GM12878 (cell line): ENCODE data around the gene CBFA2T3.

Experiments used
- ASH2L ChIP-seq: fragments of 300-600, 200-600 bp; sonication (generic); IDR thresholded peaks from 2 replicates; pipeline ENCODE4 v1.6.1; 2017; ENCODE audit warnings: low read depth, mild to moderate bottlenecking, borderline replicate concordance
- CTCF ChIP-seq, 3 experiments: IDR thresholded peaks in 2 of 3; conservative IDR thresholded peaks in 1 of 3; 2 replicates each; pipeline ENCODE4 v1.5.1; 2011; ENCODE audit warnings: low read depth in 3 of 3, low read length in 3 of 3, mild to moderate bottlenecking in 3 of 3, control low read depth in 2 of 3, moderate library complexity in 2 of 3, inconsistent platforms in 1 of 3, mixed read lengths in 1 of 3; ENCODE audit not compliant: control insufficient read depth in 2 of 3, insufficient read depth in 1 of 3; ENCODE audit errors: extremely low read depth in 1 of 3
- EZH2 ChIP-seq: IDR thresholded peaks from 2 replicates; pipeline ENCODE4 v1.6.1; 2012; ENCODE audit warnings: low read depth, mild to moderate bottlenecking, control low read depth, inconsistent platforms, low read length, borderline replicate concordance; ENCODE audit not compliant: control insufficient read depth
- FOXM1 ChIP-seq: IDR thresholded peaks from 2 replicates; pipeline ENCODE4 v1.6.1; 2012; ENCODE audit warnings: low read depth, mild to moderate bottlenecking, inconsistent platforms, low read length, moderate library complexity
- GABPA ChIP-seq: IDR thresholded peaks from 2 replicates; pipeline ENCODE4 v1.6.1; 2014; ENCODE audit warnings: antibody characterized with exemption, low read depth, mild to moderate bottlenecking, inconsistent platforms
- KAT2A ChIP-seq: conservative IDR thresholded peaks from 2 replicates; pipeline ENCODE4 v1.6.1; 2011; ENCODE audit warnings: low read depth, low read length; ENCODE audit not compliant: control insufficient read depth
- NR2F1 ChIP-seq: fragments of 450-650 bp; conservative IDR thresholded peaks from 2 replicates; pipeline ENCODE4 v1.6.1; 2017; ENCODE audit warnings: mild to moderate bottlenecking
- POLR2A ChIP-seq: IDR thresholded peaks from 2 replicates; pipeline ENCODE4 v1.6.1; 2011; ENCODE audit warnings: low read depth, mild to moderate bottlenecking, low read length
- RAD21 ChIP-seq: IDR thresholded peaks from 2 replicates; pipeline ENCODE4 v1.6.1; 2011; ENCODE audit warnings: mild to moderate bottlenecking, low read depth, low read length, moderate library complexity; ENCODE audit not compliant: insufficient read depth
- YY1 ChIP-seq: IDR thresholded peaks from 2 replicates; pipeline ENCODE4 v1.6.1; 2011; ENCODE audit warnings: low read depth, mild to moderate bottlenecking, low read length
- ZNF274 ChIP-seq: IDR thresholded peaks from one replicate; pipeline ENCODE4 v1.8.0; 2011; ENCODE audit not compliant: insufficient read length, insufficient read depth

GRCh38 chr16:88951989-88952388 lies 25.0 kb downstream of the CBFA2T3 start:
- TF ChIP-seq ASH2L (no peak), CTCF (IDR thresholded peaks at IDR 0.05 in 2 of 3, conservative IDR thresholded peaks at IDR 0.05 in 1 of 3; ENCODE audit: control insufficient read depth in 2 of 3, extremely low read depth in 1 of 3, insufficient read depth in 1 of 3, low read depth in 3 of 3, low read length in 3 of 3) (no peak), FOXM1 (no peak), EZH2 (no peak), POLR2A (no peak), NR2F1 (no peak), ZNF274 (no peak), GABPA (no peak), KAT2A (no peak), YY1 (no peak), RAD21 (no peak)
